HEK293T (cell line): ENCODE results near the gene SMCP.

Experiments
- CTCF ChIA-PET: fragments of 350-600 bp; formaldehyde crosslinking; extraction: SDS; loops from one replicate; lab custom pipeline; 2021; ENCODE audit warnings: antibody characterized with exemption, inconsistent platforms; lab: Yijun Ruan, JAX
- POLR2A ChIA-PET: fragments of 350-600 bp; formaldehyde crosslinking; extraction: SDS; loops from one replicate; lab custom pipeline; 2020; ENCODE audit warnings: antibody characterized with exemption, inconsistent platforms; lab: Yijun Ruan, JAX
- DNase-seq: peaks from one replicate; pipeline ENCODE4 v3.0.0; 2012; ENCODE audit warnings: mixed read lengths; ENCODE audit errors: extremely low spot score
- ARNT ChIP-seq: fragments of 450-650 bp; IDR thresholded peaks from 2 replicates; pipeline ENCODE4 v1.6.1; 2017; ENCODE audit warnings: mild to moderate bottlenecking
- BHLHE40 ChIP-seq: fragments of 450-650 bp; IDR thresholded peaks from 2 replicates; pipeline ENCODE4 v1.6.1; 2016; ENCODE audit warnings: mild to moderate bottlenecking, moderate library complexity, borderline replicate concordance
- CTBP1 ChIP-seq: fragments of 450-650 bp; IDR thresholded peaks from 2 replicates; pipeline ENCODE4 v1.6.1; 2016; ENCODE audit warnings: borderline replicate concordance
- ELF4 ChIP-seq: fragments of 450-650 bp; IDR thresholded peaks from 2 replicates; pipeline ENCODE4 v1.6.1; 2017; ENCODE audit warnings: antibody characterized with exemption
- FOXA1 ChIP-seq: fragments of 450-650 bp; IDR thresholded peaks from 2 replicates; pipeline ENCODE4 v1.6.1; 2016; ENCODE audit warnings: mild to moderate bottlenecking
- FOXK2 ChIP-seq: fragments of 450-650 bp; IDR thresholded peaks from 2 replicates; pipeline ENCODE4 v1.6.1; 2016; ENCODE audit warnings: mild to moderate bottlenecking
- FOXM1 ChIP-seq: fragments of 450-650 bp; IDR thresholded peaks from 2 replicates; pipeline ENCODE4 v1.6.1; 2017; ENCODE audit warnings: mild to moderate bottlenecking, borderline replicate concordance
- HDGF ChIP-seq: fragments of 450-650 bp; IDR thresholded peaks from 2 replicates; pipeline ENCODE4 v1.6.1; 2017; ENCODE audit warnings: antibody characterized with exemption, borderline replicate concordance
- L3MBTL2 ChIP-seq: fragments of 450-650 bp; conservative IDR thresholded peaks from 2 replicates; pipeline ENCODE4 v1.6.1; 2016; ENCODE audit warnings: mild to moderate bottlenecking
- LEF1 ChIP-seq: fragments of 450-650 bp; IDR thresholded peaks from 2 replicates; pipeline ENCODE4 v1.6.1; 2017; ENCODE audit warnings: mild to moderate bottlenecking, borderline replicate concordance
- NFRKB ChIP-seq: fragments of 450-650 bp; IDR thresholded peaks from 2 replicates; pipeline ENCODE4 v1.6.1; 2016; ENCODE audit warnings: mild to moderate bottlenecking, moderate library complexity
- PKNOX1 ChIP-seq: fragments of 450-650 bp; IDR thresholded peaks from 2 replicates; pipeline ENCODE4 v1.6.1; 2016
- SP1 ChIP-seq: fragments of 450-650 bp; IDR thresholded peaks from 2 replicates; pipeline ENCODE4 v1.6.1; 2017
- SUZ12 ChIP-seq: fragments of 450-650 bp; IDR thresholded peaks from 2 replicates; pipeline ENCODE4 v1.6.1; 2016; ENCODE audit warnings: mild to moderate bottlenecking
- TARDBP ChIP-seq: fragments of 450-650 bp; IDR thresholded peaks from 2 replicates; pipeline ENCODE4 v1.6.1; 2016
- ZNF384 ChIP-seq: fragments of 450-650 bp; IDR thresholded peaks from 2 replicates; pipeline ENCODE4 v1.6.1; 2016

The SMCP gene

DNA sequence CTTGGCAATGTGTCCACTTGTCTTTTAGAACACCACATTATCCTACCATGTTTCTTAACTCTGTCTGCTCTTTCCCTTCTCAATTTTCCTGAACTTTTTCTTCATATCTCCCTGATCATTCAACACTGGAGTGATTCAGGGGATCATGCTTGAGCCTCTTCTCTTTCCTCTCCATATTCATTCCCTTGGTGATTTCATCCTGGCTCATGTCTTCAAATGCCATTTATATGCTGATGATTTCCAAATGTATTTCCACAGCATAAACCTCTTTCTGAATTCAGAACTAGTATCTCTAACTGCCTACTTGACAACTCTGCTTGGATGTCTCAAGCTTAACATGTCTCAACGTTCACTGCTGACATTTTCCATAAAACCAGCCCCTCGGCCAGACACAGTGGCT, 21.8 kb downstream of the SMCP start:
- TF ChIP-seq TARDBP (no peak), BHLHE40 (no peak), HDGF (no peak), CTBP1 (no peak), L3MBTL2 (no peak), FOXM1 (no peak)
- no peak for DNase-seq
- POLR2A ChIA-PET, result no interaction called here
- CTCF ChIA-PET, result no interaction called here

GRCh38 chr1:152901631-152902030, 23.5 kb downstream of the SMCP start:
- ChIA-PET POLR2A (no interaction called here), CTCF (no interaction called here)
- no peak for DNase-seq
- TF ChIP-seq FOXK2 (no peak), BHLHE40 (no peak), SUZ12 (no peak), PKNOX1 (no peak)

DNA sequence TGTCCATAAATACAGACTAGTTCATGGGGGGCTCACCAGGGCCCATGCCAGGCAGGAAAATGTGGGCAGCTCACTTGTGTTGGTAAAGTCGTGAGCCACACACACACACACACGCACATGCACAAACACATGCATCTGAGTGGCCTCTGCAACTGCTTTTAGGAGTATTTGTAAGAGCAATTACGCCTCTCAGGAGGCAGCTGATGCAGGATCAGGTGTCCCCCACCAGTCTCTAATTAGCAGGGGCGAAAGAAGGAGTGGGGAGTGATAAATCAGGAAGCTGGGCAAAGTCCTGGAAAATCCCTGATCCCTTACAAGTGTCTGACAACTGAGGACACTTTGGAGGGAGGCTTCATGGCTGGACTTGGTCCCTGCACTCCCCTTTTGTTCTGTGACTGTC, 24.5 kb downstream of the SMCP start:
- ChIA-PET CTCF (no interaction called here), POLR2A (no interaction called here)
- TF ChIP-seq NFRKB (no peak), TARDBP (no peak), ELF4 (no peak), ARNT (no peak), L3MBTL2 (no peak), LEF1 (no peak), SP1 (no peak), HDGF (no peak), BHLHE40 (no peak), PKNOX1 (no peak), FOXA1 (no peak), FOXM1 (no peak), CTBP1 (no peak)
- no peak for DNase-seq

GRCh38 chr1:152904688-152905440, 26.7 kb downstream of the SMCP start:
- POLR2A ChIA-PET, result no interaction called here
- TF ChIP-seq ZNF384 (no peak), CTBP1 (no peak), ELF4 (no peak), NFRKB (no peak), LEF1 (no peak), SP1 (no peak), PKNOX1 (no peak), ARNT (no peak), HDGF (no peak), TARDBP (no peak), FOXA1 (no peak), BHLHE40 (no peak), FOXK2 (no peak), L3MBTL2 (no peak), FOXM1 (no peak), SUZ12 (no peak)

GRCh38 chr1:152906023-152906565, 28.0 kb downstream of the SMCP start:
- DNase-seq, result no peak
- POLR2A ChIA-PET, result no interaction called here
- CTCF ChIA-PET, result no interaction called here

More at GRCh38 chr1:152904688-152905440, 26.7 kb downstream of the SMCP start:
- DNase-seq, result no peak
- CTCF ChIA-PET, result no interaction called here

GRCh38 chr1:152907686-152908601, 29.8 kb downstream of the SMCP start, which contains the start of gene IVL:
IVL (plus strand) TSS chr1:152908546; CDS start chr1:152909798, 1,252 bp downstream.
- DNase-seq, result no peak
- ChIA-PET POLR2A (no interaction called here), CTCF (no interaction called here)
- no peak for TF ChIP-seq TARDBP
- TF ChIP-seq FOXA1, result no peak
- no peak for TF ChIP-seq ELF4
- TF ChIP-seq LEF1, result no peak
- TF ChIP-seq CTBP1, result no peak
- TF ChIP-seq ZNF384, result no peak
- no peak for TF ChIP-seq ARNT
- no peak for TF ChIP-seq BHLHE40
- TF ChIP-seq L3MBTL2, result no peak

More at GRCh38 chr1:152906023-152906565, 28.0 kb downstream of the SMCP start:
- TF ChIP-seq TARDBP, result no peak
- no peak for TF ChIP-seq HDGF
- TF ChIP-seq BHLHE40, result no peak
- TF ChIP-seq ELF4, result no peak
